HG02943 (cell line): ENCODE data around the gene UBE3A.
"Not testable (repeated sequence)": the region's sequence is repeated elsewhere in the genome, so short reads cannot be mapped to it uniquely, and the experiment has no call there.

ENCODE experiments used
- ATAC-seq: cut with Tn5 transposase; IDR thresholded peaks from one replicate; pipeline ENCODE4 v1.9.1; 2021; ENCODE audit warnings: mild to moderate bottlenecking, low read depth, moderate library complexity; ENCODE audit not compliant: unreplicated experiment

Gene UBE3A

GRCh38 chr15:25438601-25439368 lies at the start of gene UBE3A:
TSS of gene UBE3A (minus strand) at chr15:25439024. CDS start at chr15:25409107, 29,917 bp downstream.
- ATAC-seq = peak; percentile 81

GRCh38 chr15:25487226-25487884 lies 48.5 kb upstream of the UBE3A start:
- ATAC-seq = no peak

GRCh38 chr15:25486051-25486450 lies 47.2 kb upstream of the UBE3A start:
- no peak for ATAC-seq

- no peak for ATAC-seq
These were observed 42.5 kb upstream of the UBE3A start for GRCh38 chr15:25481208-25481859.

GRCh38 chr15:25478313-25478712 lies 39.5 kb upstream of the UBE3A start:
- no peak for ATAC-seq

- no peak for ATAC-seq
These were observed 39.0 kb upstream of the UBE3A start for GRCh38 chr15:25477816-25478215.

- no peak for ATAC-seq
These were observed 35.4 kb upstream of the UBE3A start for GRCh38 chr15:25474251-25474650.

GRCh38 chr15:25470230-25470629 lies 31.4 kb upstream of the UBE3A start:
- no peak for ATAC-seq

- ATAC-seq = no peak
These were observed 30.6 kb upstream of the UBE3A start for GRCh38 chr15:25469377-25469776.

- no peak for ATAC-seq
These were observed 29.8 kb upstream of the UBE3A start for GRCh38 chr15:25468611-25469010.

- ATAC-seq = no peak
These were observed 27.0 kb upstream of the UBE3A start for GRCh38 chr15:25465835-25466234.

GRCh38 chr15:25464784-25465183 lies 26.0 kb upstream of the UBE3A start:
- no peak for ATAC-seq

GRCh38 chr15:25464383-25464782 lies 25.6 kb upstream of the UBE3A start:
- ATAC-seq = no peak

GRCh38 chr15:25456196-25456595 lies 17.4 kb upstream of the UBE3A start:
- no peak for ATAC-seq

GRCh38 chr15:25455226-25455625 lies 16.4 kb upstream of the UBE3A start:
- no peak for ATAC-seq

GRCh38 chr15:25454771-25455170 lies 15.9 kb upstream of the UBE3A start:
- no peak for ATAC-seq

- not testable (repeated sequence) for ATAC-seq
These were observed 14.4 kb upstream of the UBE3A start for GRCh38 chr15:25453246-25453645.

- ATAC-seq = no peak
These were observed 12.7 kb upstream of the UBE3A start for GRCh38 chr15:25451501-25451900.

GRCh38 chr15:25450163-25450562 lies 11.3 kb upstream of the UBE3A start:
- ATAC-seq = no peak

GRCh38 chr15:25446076-25446475 lies 7.3 kb upstream of the UBE3A start:
- ATAC-seq = no peak

GRCh38 chr15:25445412-25445811 lies 6.6 kb upstream of the UBE3A start:
- ATAC-seq = no peak

GRCh38 chr15:25441111-25441510 lies 2.3 kb upstream of the UBE3A start:
- ATAC-seq = no peak
